ENCODE results near the gene FMOD. TPM values are rescaled to one million over a fixed set of nuclear protein-coding genes. Genes with fewer than 3 reads are reported as not detected.
A peak's percentile ranks its signal among the peaks of the same experiment; 100 is the strongest.

Gene FMOD
- total and polyA plus RNA-seq, 2 experiments from 2014 or later = 2.3 to 7.6 TPM

GRCh38 chr1:203306965-203307541, 43.9 kb downstream of the FMOD start:
- no peaks in the 10 kb centered on the region for H3K9me3 ChIP-seq (ENCODE audit: low read depth)
- H3K27me3 ChIP-seq = no peaks in the 10 kb centered on the region
- H3K36me3 ChIP-seq = peaks cover 2% of the 10 kb centered on the region
- peaks cover 29% of the 10 kb centered on the region for H3K4me1 ChIP-seq (ENCODE audit: low read depth)
- no peak overlapping the region for H3K27ac ChIP-seq
- no peak for TF ChIP-seq CTCF (IDR thresholded peaks at IDR 0.05; ENCODE audit: low read depth, low read length)
- DNase-seq (ENCODE audit: low read depth in 1 of 2, low spot score in 1 of 2) = no peak
- H3K4me3 ChIP-seq = peak overlapping the region; percentile 45

- peak; percentile 57 to 91 for DNase-seq (ENCODE audit: low read depth in 1 of 2, low spot score in 1 of 2)
Measured at GRCh38 chr1:203306089-203306964, 44.6 kb downstream of the FMOD start.

GRCh38 chr1:203305809-203306088, 45.2 kb downstream of the FMOD start:
- no peak for TF ChIP-seq CTCF (IDR thresholded peaks at IDR 0.05; ENCODE audit: low read depth, low read length)
- peak overlapping the region; percentile 45 for H3K4me3 ChIP-seq
- peaks cover 2% of the 10 kb centered on the region for H3K36me3 ChIP-seq
- no peak for DNase-seq (ENCODE audit: low read depth in 1 of 2, low spot score in 1 of 2)
- H3K27ac ChIP-seq = peak overlapping the region; percentile 31
- no peaks in the 10 kb centered on the region for H3K9me3 ChIP-seq (ENCODE audit: low read depth)
- peaks cover 32% of the 10 kb centered on the region for H3K4me1 ChIP-seq (ENCODE audit: low read depth)
- H3K27me3 ChIP-seq = no peaks in the 10 kb centered on the region

More at GRCh38 chr1:203306089-203306964, 44.6 kb downstream of the FMOD start:
- TF ChIP-seq CTCF (IDR thresholded peaks at IDR 0.05; ENCODE audit: low read depth, low read length) = peak; percentile 1
- Histone ChIP-seq H3K4me3 (peak overlapping the region; percentile 45), H3K27me3 (no peaks in the 10 kb centered on the region), H3K9me3 (ENCODE audit: low read depth) (no peaks in the 10 kb centered on the region), H3K27ac (peak overlapping the region; percentile 31), H3K36me3 (peaks cover 2% of the 10 kb centered on the region), H3K4me1 (ENCODE audit: low read depth) (peaks cover 29% of the 10 kb centered on the region)

GRCh38 chr1:203304919-203305808, 45.8 kb downstream of the FMOD start, which contains the start of gene BTG2:
Gene BTG2 (plus strand): TSS chr1:203305519. CDS start chr1:203305607, 88 bp downstream.
- Histone ChIP-seq H3K4me1 (ENCODE audit: low read depth) (peaks cover 38% of the 10 kb centered on the region), H3K27me3 (no peaks in the 10 kb centered on the region), H3K36me3 (peaks cover 2% of the 10 kb centered on the region), H3K4me3 (peak within 1 kb of the TSS; percentile 45), H3K27ac (peak within 1 kb of the TSS; percentile 31), H3K9me3 (ENCODE audit: low read depth) (no peaks in the 10 kb centered on the region)
- peak; percentile 94 for DNase-seq (ENCODE audit: low read depth in 1 of 2, low spot score in 1 of 2)
- no peak for TF ChIP-seq CTCF (IDR thresholded peaks at IDR 0.05; ENCODE audit: low read depth, low read length)

- no peak for TF ChIP-seq CTCF (IDR thresholded peaks at IDR 0.05; ENCODE audit: low read depth, low read length)
- Histone ChIP-seq H3K4me3 (no peak overlapping the region), H3K9me3 (ENCODE audit: low read depth) (no peaks in the 10 kb centered on the region), H3K27ac (no peak overlapping the region), H3K36me3 (peaks cover 1% of the 10 kb centered on the region), H3K27me3 (no peaks in the 10 kb centered on the region), H3K4me1 (ENCODE audit: low read depth) (peaks cover 41% of the 10 kb centered on the region)
- DNase-seq (ENCODE audit: low read depth in 1 of 2, low spot score in 1 of 2) = no peak
Measured at GRCh38 chr1:203304391-203304918, 46.5 kb downstream of the FMOD start.

Data from cardiac muscle cell (in vitro differentiated cells and primary cell).